HG03135 (cell line): ENCODE data around the gene RAB7B.

Source experiments
- ATAC-seq: cut with Tn5 transposase; IDR thresholded peaks from one replicate; pipeline ENCODE4 v1.9.1; 2021; ENCODE audit warnings: mild to moderate bottlenecking, moderate library complexity; ENCODE audit not compliant: unreplicated experiment

RAB7B gene

DNA sequence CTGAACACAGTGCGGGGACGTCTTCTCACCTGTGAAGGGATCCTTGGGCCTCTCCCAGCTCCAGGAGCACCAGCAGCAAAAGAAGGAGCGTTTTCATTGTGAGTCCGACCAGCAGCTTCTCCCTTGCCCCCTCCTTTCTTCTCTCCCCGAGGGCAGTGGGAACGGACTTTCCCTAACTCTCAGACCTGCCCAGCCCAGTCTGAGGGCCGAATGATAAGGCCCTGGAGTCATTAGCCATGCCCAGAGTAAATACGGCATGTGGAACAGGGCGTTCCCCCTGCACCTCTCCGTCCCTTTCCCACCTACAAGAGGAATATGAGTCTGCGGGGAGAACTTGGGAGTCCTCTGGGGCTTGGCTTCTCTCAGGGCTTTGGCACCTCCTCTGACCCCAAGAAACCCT lies 20.5 kb upstream of the RAB7B start, which contains the start of gene CTSE:
TSS of gene CTSE (minus strand) at position 201 of the 400 bp plus-strand sequence. CDS start at position 97, 104 bp downstream.
- ATAC-seq: no peak

- no peak for ATAC-seq
Observed at GRCh38 chr1:206022766-206023165, 19.6 kb upstream of the RAB7B start.

DNA sequence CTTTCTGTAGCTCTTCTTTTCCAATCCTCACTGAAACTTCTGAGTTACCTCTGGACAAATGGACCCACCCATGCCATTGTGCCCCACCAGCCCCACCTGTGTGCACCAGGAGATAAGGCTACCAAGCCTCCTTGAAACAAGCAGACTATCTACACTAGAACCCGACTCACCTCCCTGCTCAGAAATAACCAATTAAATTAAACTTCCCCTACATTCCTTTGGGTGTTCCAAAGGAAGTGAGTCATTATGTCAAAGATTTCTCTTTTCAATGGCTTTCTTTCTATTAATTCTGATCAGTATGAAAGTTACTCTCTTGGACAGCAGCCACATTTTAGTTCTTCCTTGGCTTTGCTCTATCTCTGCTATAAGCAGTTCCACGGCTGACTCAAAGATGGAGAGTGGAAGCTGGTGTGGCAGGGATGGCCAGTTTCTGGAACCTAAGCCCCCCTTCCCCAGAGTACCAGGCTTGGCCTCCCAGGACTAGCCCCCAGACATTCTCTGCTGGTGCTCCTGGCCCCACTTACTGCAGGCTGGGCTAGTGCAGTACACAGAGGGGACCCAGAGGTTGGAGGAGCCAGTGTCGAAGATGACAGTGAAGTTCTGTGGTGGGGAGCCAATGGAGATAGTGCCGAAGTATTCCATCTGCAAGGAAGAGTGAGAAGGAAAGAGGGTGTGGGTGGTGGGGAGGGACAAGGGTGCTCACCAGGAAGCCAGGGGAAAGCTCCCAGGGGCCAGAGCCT lies 18.6 kb upstream of the RAB7B start:
- no peak for ATAC-seq

DNA sequence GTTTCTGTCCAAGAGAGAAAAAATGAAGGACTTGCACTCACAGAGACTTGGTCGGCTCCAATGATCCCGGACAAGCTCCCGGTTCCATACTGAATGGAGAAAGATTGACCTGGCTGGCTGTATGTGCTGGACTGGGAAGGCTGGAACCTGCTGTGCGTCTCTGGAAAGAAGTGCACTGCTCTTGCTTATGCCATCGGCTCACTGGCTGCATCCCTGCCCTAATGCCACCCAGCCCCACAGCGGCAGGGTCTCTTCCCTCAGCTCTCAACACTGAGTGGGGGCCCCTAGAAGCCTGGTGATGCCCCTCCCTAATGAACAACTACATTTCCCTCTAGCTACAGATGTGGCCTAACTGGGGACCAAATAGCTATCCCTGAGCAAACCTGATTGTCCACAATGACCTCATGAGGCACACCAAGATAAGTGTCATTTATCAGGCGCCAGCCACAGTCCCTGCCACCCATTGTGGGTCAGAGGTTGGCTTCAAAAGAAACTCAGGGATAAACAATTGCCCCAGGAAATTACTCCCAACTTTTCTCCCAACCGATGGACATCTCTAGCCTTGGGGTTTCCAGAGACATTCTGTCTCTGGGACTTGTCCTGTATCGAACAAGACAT lies 17.9 kb upstream of the RAB7B start:
- no peak for ATAC-seq

GRCh38 chr1:206020393-206021007 lies 17.3 kb upstream of the RAB7B start:
- no peak for ATAC-seq

- ATAC-seq: no peak
Observed at GRCh38 chr1:206015071-206015470, 11.9 kb upstream of the RAB7B start.

GRCh38 chr1:206014601-206015000 lies 11.4 kb upstream of the RAB7B start:
- ATAC-seq: no peak

GRCh38 chr1:206013026-206013795 lies 10.0 kb upstream of the RAB7B start:
- no peak for ATAC-seq

- ATAC-seq: peak; percentile 88
Observed at GRCh38 chr1:206012086-206012859, 9.1 kb upstream of the RAB7B start.

- ATAC-seq: no peak
Observed at GRCh38 chr1:206011057-206011456, 7.9 kb upstream of the RAB7B start.

- ATAC-seq: no peak
Observed at GRCh38 chr1:206010060-206010459, 6.9 kb upstream of the RAB7B start.

DNA sequence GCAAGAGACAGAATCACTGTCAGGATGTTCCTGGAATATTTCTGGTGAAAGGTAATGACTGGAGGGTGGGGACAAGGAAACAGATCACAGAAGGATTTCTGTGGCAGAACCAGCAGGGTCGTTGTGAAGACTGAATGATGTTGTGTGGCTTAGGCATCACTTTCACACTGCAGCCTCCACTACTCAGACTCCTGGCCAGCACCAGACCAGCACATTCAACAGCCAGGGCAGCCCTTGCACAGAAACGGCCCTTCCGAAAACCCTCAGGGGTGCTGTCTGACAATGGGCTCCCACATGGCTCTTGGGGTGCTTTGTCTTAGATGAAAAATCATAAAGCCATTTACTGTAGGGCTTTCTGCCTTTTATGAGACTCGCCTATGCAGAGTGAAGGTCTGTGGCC lies 3.8 kb upstream of the RAB7B start:
- ATAC-seq: no peak

DNA sequence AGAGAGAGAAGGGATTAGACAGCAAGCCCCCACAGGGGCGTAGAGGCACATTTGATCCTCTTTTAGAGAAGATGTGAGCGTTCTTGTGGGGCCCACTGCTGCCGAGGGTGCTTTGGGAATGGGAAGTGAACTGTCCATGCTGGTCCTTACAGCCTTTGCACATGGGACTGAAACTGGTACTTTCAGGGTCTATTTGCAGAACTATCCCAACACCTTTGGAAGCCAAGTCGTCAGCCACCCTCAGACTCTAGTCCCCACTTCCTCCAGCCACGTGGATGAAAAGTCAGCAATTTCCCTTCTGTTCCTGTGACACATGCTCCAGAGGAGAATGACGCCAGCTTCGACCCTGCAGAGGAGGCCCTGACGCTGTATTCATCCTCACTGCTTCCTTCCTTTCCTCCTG lies 2.6 kb upstream of the RAB7B start:
- no peak for ATAC-seq

- no peak for ATAC-seq
Observed at GRCh38 chr1:206005234-206005633, 2.0 kb upstream of the RAB7B start.

DNA sequence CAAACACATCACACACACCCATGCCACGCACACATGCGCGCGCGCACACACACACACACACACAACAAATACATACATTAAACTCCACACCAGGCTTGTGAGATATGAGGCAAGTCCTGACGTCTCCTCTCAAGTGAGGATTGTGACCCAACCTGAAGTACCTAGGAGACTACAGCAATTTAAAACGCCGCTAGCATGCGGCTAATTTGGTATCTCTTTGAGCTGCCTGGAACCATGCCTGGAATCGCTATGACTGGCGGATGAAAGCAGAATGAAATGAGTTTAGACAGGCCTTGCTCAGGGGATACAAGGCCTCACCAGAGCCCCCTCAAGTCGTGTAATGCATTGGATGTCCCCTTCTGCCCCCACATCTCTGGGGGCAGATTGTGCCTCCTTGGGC lies 1.6 kb upstream of the RAB7B start:
- ATAC-seq: no peak

DNA sequence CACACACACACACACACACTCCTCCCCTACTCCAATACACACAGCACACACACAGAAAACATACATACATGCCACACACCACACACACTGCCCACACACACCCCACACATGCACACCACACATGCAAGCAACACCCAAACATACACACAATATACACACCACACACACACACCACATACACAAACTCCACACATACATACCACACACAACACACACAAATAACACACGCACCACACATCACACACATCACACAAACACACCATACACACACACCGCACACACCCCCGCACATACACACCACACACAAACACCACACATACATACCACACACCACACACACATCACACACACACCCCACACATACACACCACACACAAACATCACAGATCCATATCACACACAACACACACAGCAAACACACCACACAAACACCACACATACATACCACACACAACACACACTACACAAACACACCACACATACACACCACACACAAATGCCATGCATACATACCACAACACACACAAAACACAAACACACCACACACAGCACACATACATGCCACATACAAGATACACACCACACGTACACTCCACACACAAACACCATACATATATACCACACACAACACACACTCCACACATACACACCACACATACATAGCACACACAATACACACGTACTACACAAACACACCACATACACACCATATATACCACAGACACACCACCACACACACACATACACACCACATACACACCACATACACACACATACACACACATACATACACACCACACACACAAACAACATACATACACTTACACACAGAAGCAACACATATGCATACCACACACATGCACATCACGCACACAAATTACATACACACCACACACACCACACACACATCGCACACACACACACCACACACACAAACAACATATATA lies 932 bp upstream of the RAB7B start:
- no peak for ATAC-seq

DNA sequence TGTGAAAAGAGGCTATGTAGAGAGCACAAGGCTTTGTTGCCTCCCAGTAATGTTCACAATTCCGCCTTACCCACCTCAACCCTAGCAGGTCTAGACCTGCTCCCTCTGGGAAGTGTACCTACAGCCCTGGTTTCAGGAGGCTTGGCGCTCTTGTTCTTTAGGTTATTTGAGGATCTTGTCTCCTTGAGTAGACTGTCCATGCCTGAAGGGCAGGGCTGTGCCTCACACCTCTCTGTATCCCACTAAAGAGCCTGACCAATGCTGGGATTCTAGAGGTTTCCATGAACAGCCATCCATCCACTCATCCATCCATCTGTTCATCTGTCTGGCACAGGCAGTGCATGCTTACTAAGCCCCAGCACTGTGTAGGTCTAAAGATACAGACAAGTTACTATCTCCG lies 1.0 kb downstream of the RAB7B start:
- no peak for ATAC-seq

DNA sequence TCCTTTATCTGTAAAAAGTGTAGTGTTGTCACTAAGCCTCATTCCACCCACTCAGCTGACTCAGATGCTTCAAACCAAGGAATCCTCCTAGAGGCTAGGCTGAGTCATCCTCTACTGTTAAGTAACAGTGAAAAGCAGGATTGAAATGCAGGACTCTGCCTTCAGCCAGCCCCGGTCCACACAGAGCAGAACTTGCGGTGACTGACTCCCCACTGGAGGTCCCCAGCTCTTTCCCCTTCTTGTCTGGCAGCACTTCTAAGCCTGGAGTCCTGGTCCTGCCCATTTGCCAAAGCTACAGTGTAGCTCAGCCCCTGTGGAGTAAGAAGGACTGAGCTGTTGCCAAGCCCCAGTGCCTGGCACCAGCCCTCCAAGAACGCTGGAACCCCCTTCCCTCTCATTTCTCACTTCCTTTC lies 1.7 kb downstream of the RAB7B start:
- no peak for ATAC-seq

DNA sequence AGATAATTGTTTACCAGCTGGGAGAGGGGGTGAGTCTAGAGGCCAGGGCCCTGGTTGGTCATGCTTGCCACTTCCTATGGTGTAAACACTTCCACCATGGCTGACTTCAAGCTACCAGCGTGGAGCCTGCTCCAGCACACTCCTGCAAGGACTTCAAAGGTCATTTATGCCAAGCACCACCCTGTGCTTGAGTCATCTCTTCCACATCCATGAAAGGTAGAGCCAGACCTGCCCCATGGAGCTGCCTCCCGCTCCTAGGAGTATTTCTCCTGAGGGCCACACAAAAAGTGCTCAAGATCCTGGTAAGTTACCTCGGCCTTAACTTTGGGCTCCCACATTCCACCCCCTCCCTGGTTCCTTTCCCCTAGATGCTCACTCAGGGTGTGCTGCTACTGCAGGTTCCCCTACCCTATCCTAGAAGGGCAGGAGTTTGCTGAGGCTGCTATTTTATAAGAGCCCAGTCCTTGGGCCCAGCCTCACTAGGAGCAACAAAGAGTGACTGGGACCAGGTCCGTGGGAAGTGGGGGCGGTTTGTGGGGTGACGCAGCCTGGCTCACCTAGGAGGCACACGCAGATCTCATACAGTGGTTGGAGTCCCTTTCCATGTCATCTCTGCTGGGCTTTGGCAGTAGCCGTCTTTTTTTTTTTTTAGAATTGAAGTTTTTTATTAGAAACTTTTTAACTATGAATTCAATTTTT lies 2.4 kb downstream of the RAB7B start:
- no peak for ATAC-seq
